HepG2 (cell line): ENCODE data around the gene NCOA7. TPM values are rescaled to one million over a fixed set of nuclear protein-coding genes. Genes with fewer than 3 reads are reported as not detected.

Experiments used
- ARNT2 ChIP-seq: sonication (generic); formaldehyde crosslinking; IDR thresholded peaks from 2 replicates; pipeline ENCODE4 v1.8.0; 2022; ENCODE audit warnings: mild to moderate bottlenecking, low read depth, missing genetic modification reagents, moderate library complexity
- CCAR2 ChIP-seq: fragments of 200-400 bp; formaldehyde crosslinking; optimal IDR thresholded peaks from 2 replicates; pipeline ENCODE3; 2018; ENCODE audit warnings: low read depth, mild to moderate bottlenecking, low read length, moderate library complexity
- CEBPG ChIP-seq: IDR thresholded peaks from 2 replicates; pipeline ENCODE4 v1.6.1; 2016
- DZIP1 ChIP-seq: sonication (generic); formaldehyde crosslinking; IDR thresholded peaks from 2 replicates; pipeline ENCODE4 v1.5.0; 2020; ENCODE audit warnings: mild to moderate bottlenecking, missing genetic modification reagents
- MED1 ChIP-seq: sonication (generic); formaldehyde crosslinking; IDR thresholded peaks from 2 replicates; pipeline ENCODE4 v1.4.0; 2020; ENCODE audit warnings: missing genetic modification reagents
- NFIB ChIP-seq: sonication (generic); formaldehyde crosslinking; IDR thresholded peaks from 2 replicates; pipeline ENCODE4 v1.9.0; 2021; ENCODE audit warnings: missing genetic modification reagents, mild to moderate bottlenecking, borderline replicate concordance
- NR1H2 ChIP-seq: sonication (generic); formaldehyde crosslinking; IDR thresholded peaks from 2 replicates; pipeline ENCODE4 v1.8.1; 2022; ENCODE audit warnings: low read depth, missing genetic modification reagents, borderline replicate concordance
- ZFP37 ChIP-seq: sonication (generic); formaldehyde crosslinking; IDR thresholded peaks from 2 replicates; pipeline ENCODE4 v1.4.0; 2020; ENCODE audit warnings: missing genetic modification reagents, borderline replicate concordance
- ZNF3 ChIP-seq: IDR thresholded peaks from 2 replicates; pipeline ENCODE4 v1.7.0; 2017; ENCODE audit warnings: inconsistent platforms
- ZNF430 ChIP-seq: sonication (generic); formaldehyde crosslinking; IDR thresholded peaks from 2 replicates; pipeline ENCODE4 v1.9.0; 2021; ENCODE audit warnings: mild to moderate bottlenecking, missing genetic modification reagents
- ZNF775 ChIP-seq: sonication (generic); formaldehyde crosslinking; IDR thresholded peaks from 2 replicates; pipeline ENCODE4 v1.4.0; 2020; ENCODE audit warnings: missing genetic modification reagents, mild to moderate bottlenecking, moderate library complexity, borderline replicate concordance
- polyA plus RNA-seq, 8 experiments: library from polyadenylated mRNA; depleted of rRNA in 3 of 8; stranded (reverse) in 7 of 8; unstranded in 1 of 8; fragments of >200 nt; fragmentation: Illumina TruSeq in 4 of 8; extraction: Trizol in 4 of 8; gene quantifications; 2 replicates each; pipeline versions ENCODE4 v1.2.1 to v1.2.3, GENCODE V29; 2011 to 2016; ENCODE audit warnings: low read depth in 4 of 8, missing spikeins in 1 of 8, mixed read lengths in 1 of 8; ENCODE audit not compliant: insufficient read depth in 1 of 8
- total RNA-seq, 5 experiments: library from RNA; depleted of rRNA; stranded (reverse); fragments of >200 nt; fragmentation: Illumina TruSeq; extraction: Trizol; gene quantifications; 2 replicates each; pipeline ENCODE4 v1.2.3, GENCODE V29; 2016; ENCODE audit warnings: low read depth in 1 of 5
- TF ChIP-seq, protein P1 (sequence below), 2 experiments: fragments of 450-650 bp in 1 of 2; sonication (generic) in 1 of 2; formaldehyde crosslinking in 1 of 2; IDR thresholded peaks; 2 replicates each; pipeline versions ENCODE4 v1.6.1 to v1.8.0; 2016 to 2022; ENCODE audit warnings: antibody characterized with exemption in 1 of 2, mild to moderate bottlenecking in 1 of 2, missing genetic modification reagents in 1 of 2
- TF ChIP-seq, protein P2 (sequence below): sonication (generic); formaldehyde crosslinking; IDR thresholded peaks from 2 replicates; pipeline ENCODE4 v1.4.0; 2020; ENCODE audit warnings: missing genetic modification reagents

NCOA7 gene
- total and polyA plus RNA-seq, 2 of the 13 experiments (the other 11 are each of a cell fraction or from before 2014, with no cell fraction given): 13.6 to 20.8 TPM

DNA sequence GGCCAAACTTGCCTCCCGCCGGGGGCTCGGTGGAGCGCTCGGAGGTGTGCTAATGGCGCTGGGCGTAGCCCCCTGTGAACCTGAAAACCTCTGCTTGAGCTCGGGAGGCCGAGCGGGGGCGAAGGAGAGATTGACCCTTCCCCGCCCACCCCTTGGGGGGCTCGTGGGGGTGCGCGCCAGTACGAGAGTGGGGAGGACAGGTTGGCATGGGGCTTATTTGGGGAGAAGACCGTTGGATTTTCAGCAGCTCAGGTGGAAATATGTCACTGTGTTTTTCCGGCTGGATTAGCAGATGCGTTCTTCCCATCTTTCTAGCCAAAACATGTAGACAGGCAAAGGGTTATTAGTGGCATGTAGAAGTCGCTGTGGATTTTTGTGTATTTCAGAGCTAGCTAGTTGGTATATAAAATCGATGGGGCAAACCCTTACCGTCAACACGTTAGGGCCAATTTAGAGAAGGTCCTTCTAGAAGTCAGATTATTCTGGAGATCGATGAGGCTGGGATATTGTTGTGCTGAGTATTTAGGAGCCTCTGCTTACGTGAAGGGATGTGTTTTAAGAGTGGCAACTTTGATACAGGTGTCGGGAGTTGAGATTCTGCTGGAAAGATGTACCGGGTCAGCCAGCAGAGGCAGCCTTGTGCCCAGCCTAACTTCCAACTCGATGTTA lies 525 bp downstream of the NCOA7 start (continued):
- TF ChIP-seq, protein P1, sequence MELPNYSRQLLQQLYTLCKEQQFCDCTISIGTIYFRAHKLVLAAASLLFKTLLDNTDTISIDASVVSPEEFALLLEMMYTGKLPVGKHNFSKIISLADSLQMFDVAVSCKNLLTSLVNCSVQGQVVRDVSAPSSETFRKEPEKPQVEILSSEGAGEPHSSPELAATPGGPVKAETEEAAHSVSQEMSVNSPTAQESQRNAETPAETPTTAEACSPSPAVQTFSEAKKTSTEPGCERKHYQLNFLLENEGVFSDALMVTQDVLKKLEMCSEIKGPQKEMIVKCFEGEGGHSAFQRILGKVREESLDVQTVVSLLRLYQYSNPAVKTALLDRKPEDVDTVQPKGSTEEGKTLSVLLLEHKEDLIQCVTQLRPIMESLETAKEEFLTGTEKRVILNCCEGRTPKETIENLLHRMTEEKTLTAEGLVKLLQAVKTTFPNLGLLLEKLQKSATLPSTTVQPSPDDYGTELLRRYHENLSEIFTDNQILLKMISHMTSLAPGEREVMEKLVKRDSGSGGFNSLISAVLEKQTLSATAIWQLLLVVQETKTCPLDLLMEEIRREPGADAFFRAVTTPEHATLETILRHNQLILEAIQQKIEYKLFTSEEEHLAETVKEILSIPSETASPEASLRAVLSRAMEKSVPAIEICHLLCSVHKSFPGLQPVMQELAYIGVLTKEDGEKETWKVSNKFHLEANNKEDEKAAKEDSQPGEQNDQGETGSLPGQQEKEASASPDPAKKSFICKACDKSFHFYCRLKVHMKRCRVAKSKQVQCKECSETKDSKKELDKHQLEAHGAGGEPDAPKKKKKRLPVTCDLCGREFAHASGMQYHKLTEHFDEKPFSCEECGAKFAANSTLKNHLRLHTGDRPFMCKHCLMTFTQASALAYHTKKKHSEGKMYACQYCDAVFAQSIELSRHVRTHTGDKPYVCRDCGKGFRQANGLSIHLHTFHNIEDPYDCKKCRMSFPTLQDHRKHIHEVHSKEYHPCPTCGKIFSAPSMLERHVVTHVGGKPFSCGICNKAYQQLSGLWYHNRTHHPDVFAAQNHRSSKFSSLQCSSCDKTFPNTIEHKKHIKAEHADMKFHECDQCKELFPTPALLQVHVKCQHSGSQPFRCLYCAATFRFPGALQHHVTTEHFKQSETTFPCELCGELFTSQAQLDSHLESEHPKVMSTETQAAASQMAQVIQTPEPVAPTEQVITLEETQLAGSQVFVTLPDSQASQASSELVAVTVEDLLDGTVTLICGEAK (IDR thresholded peaks at IDR 0.05): no peak
- TF ChIP-seq, protein P1 (CRISPR knock-in tag; IDR thresholded peaks at IDR 0.05): no peak
- no peak for TF ChIP-seq ZNF775 (CRISPR knock-in tag)
- no peak for TF ChIP-seq NFIB (CRISPR knock-in tag)
- 0 out of 2 replicates have a peak, but pooled peaks have one; percentile 25 for TF ChIP-seq MED1 (CRISPR knock-in tag)
- no peak for TF ChIP-seq ZNF430
- no peak for TF ChIP-seq CEBPG (CRISPR knock-in tag)
- TF ChIP-seq ARNT2 (CRISPR knock-in tag): no peak
- no peak for TF ChIP-seq CCAR2
- no peak for TF ChIP-seq NR1H2 (CRISPR knock-in tag)
- no peak for TF ChIP-seq ZNF3 (CRISPR knock-in tag)
- TF ChIP-seq ZFP37 (CRISPR knock-in tag): no peak
- TF ChIP-seq DZIP1: no peak
- TF ChIP-seq, protein P2, sequence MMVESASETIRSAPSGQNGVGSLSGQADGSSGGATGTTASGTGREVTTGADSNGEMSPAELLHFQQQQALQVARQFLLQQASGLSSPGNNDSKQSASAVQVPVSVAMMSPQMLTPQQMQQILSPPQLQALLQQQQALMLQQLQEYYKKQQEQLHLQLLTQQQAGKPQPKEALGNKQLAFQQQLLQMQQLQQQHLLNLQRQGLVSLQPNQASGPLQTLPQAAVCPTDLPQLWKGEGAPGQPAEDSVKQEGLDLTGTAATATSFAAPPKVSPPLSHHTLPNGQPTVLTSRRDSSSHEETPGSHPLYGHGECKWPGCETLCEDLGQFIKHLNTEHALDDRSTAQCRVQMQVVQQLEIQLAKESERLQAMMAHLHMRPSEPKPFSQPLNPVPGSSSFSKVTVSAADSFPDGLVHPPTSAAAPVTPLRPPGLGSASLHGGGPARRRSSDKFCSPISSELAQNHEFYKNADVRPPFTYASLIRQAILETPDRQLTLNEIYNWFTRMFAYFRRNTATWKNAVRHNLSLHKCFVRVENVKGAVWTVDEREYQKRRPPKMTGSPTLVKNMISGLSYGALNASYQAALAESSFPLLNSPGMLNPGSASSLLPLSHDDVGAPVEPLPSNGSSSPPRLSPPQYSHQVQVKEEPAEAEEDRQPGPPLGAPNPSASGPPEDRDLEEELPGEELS (CRISPR knock-in tag): no peak
